Gastrocnemius medialis (tissue), 4 donors: ENCODE results near the gene ARHGAP26. TPM values are rescaled to one million over a fixed set of nuclear protein-coding genes. Genes with fewer than 3 reads are reported as not detected.
A peak's percentile ranks its signal among the peaks of the same experiment; 100 is the strongest.

Experiments
- ATAC-seq, 2 donors: fragments of 150-250 bp; one replicate each; pipeline ENCODE4 v1.9.1; 2016
- DNase-seq, 2 donors: peaks; one replicate each; pipeline ENCODE4 v3.0.0-alpha.2; 2019
- H3K27ac ChIP-seq, 4 donors: fragments of 200-600 bp; sonication (generic); 1 replicate in 1 of 4; 2 replicates in 3 of 4; pipeline ENCODE4 v1.5.1; 2016 to 2018; ENCODE audit warnings: mild to moderate bottlenecking in 2 of 4, moderate library complexity in 1 of 4
- H3K27me3 ChIP-seq, 3 donors: fragments of 200-600 bp; sonication (generic) in 2 of 3; 1 replicate in 1 of 3; 2 replicates in 2 of 3; pipeline versions ENCODE4 v1.5.1 to v1.6.0; 2016 to 2019; ENCODE audit warnings: mild to moderate bottlenecking in 1 of 3, moderate library complexity in 1 of 3
- H3K36me3 ChIP-seq, 2 donors: fragments of 200-600 bp; sonication (generic) in 1 of 2; one replicate each; pipeline ENCODE4 v1.5.1; 2017 to 2018
- H3K4me1 ChIP-seq, 2 donors: fragments of 200-600 bp; sonication (generic) in 1 of 2; one replicate each; pipeline ENCODE4 v1.5.1; 2016 to 2017; ENCODE audit warnings: mild to moderate bottlenecking in 2 of 2
- H3K4me3 ChIP-seq, 4 donors: fragments of 200-600 bp; sonication (generic) in 3 of 4; 1 replicate in 1 of 4; 2 replicates in 3 of 4; pipeline ENCODE4 v1.5.1; 2016 to 2019; ENCODE audit warnings: mild to moderate bottlenecking in 2 of 4
- H3K9me3 ChIP-seq, 3 donors: fragments of 200-600 bp; sonication (generic) in 2 of 3; 1 replicate in 1 of 3; 2 replicates in 2 of 3; pipeline ENCODE4 v1.5.1; 2016 to 2019
- CTCF ChIP-seq, 5 experiments: fragments of 450-650 bp in 3 of 5; fragments of 200-600 bp in 2 of 5; sonication (generic) in 2 of 5; IDR thresholded peaks in 4 of 5; conservative IDR thresholded peaks in 1 of 5; 1 replicate in 4 of 5; 2 replicates in 1 of 5; pipeline ENCODE4 v1.5.1; 2016 to 2019; ENCODE audit warnings: antibody characterized with exemption in 5 of 5, mild to moderate bottlenecking in 3 of 5, moderate library complexity in 3 of 5
- POLR2A ChIP-seq, 2 donors: fragments of 450-650 bp; IDR thresholded peaks; one replicate each; pipeline ENCODE4 v1.6.1; 2017; ENCODE audit warnings: antibody characterized with exemption in 2 of 2, mild to moderate bottlenecking in 2 of 2, moderate library complexity in 2 of 2
- in situ Hi-C, 4 donors: fragments of 200-750 bp; cut with MboI; loops; one replicate each; pipeline versions ENCODE4 v1.15.0 to v1.8.0; 2017; ENCODE audit warnings: low sequenced_read_pairs in 4 of 4
- intact Hi-C: fragments of 100-400 bp; cut with DNase I; formaldehyde crosslinking; loops from one replicate; pipeline ENCODE4 v1.15.1; 2023; ENCODE audit warnings: low total_unique reads
- total RNA-seq, 4 donors: library from RNA; depleted of rRNA; stranded (reverse); fragments of >200 nt; gene quantifications; one replicate each; pipeline versions ENCODE4 v1.1.0 to v1.2.3, GENCODE V29; 2016

Gene ARHGAP26
- total RNA-seq, 4 donors from 2014 or later = 9.1 to 22.4 (median 13.4) TPM

- no peak for ATAC-seq
- no peak for TF ChIP-seq CTCF (IDR thresholded peaks at IDR 0.05 in 4 of 5, conservative IDR thresholded peaks at IDR 0.05 in 1 of 5)
- no peak for TF ChIP-seq POLR2A (IDR thresholded peaks at IDR 0.05)
- H3K4me3 ChIP-seq = no peak overlapping the region
- in situ Hi-C loops (no loop called here), intact Hi-C loops (no loop called here)
- peaks cover 14 to 19% of the 10 kb centered on the region in 2 donors for H3K4me1 ChIP-seq
- H3K27ac ChIP-seq = no peak overlapping the region
- no peak for DNase-seq
- H3K27me3 ChIP-seq = no peaks in the 10 kb centered on the region
- no peaks in the 10 kb centered on the region for H3K9me3 ChIP-seq
- H3K36me3 ChIP-seq = no peaks in the 10 kb centered on the region
These were observed 310.8 kb downstream of the ARHGAP26 start for GRCh38 chr5:143080982-143081381.

DNA sequence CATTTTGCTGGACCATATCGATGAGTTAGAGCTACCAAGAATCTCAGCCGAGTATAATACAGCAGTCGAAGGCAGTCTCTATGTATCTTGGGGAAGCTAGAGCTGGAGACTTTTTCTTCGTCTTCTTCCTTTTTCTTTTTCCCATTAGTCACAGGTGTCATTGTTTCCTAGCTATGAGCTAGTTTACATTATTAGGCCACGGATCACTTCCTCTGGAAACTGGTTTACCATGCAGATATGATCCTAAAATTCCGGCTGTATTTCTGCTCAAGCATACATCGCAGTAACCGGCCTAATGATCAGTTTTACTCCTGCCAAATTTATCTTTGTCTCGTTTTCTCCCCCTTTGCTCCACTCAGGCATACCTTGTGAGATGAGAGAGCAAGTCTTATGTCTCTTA, 312.8 kb downstream of the ARHGAP26 start:
- in situ Hi-C loops (no loop called here), intact Hi-C loops (no loop called here)
- Histone ChIP-seq H3K27ac (peak overlapping the region in 2 of 4 donors; percentile 5 to 81), H3K9me3 (no peaks in the 10 kb centered on the region), H3K4me1 (peaks cover 20 to 30% of the 10 kb centered on the region in 2 donors), H3K4me3 (no peak overlapping the region), H3K36me3 (no peaks in the 10 kb centered on the region), H3K27me3 (no peaks in the 10 kb centered on the region)
- ATAC-seq (no peak), DNase-seq (no peak)
- no peak for TF ChIP-seq CTCF (IDR thresholded peaks at IDR 0.05 in 4 of 5, conservative IDR thresholded peaks at IDR 0.05 in 1 of 5)

DNA sequence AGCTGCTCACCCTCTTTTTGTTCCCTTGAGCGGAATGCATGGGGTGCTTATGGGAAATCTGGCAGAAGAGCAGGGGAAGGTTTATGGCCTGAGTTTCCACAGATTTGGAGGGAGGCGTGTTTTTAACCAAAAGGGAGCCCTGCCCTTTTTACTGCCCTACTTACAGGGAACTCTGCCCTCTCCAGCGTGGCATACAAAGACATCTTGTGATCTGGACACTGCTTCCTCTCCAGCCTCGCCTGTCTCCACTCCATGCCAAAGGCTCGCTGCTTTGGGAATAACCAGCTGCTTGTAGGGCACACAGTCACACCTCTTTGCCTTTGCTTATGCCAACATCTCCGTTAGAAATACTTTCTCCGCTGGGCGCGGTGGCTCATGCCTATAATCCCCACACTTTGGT, 314.2 kb downstream of the ARHGAP26 start:
- Histone ChIP-seq H3K27ac (peak overlapping the region; percentile 59 to 81 (median 73)), H3K9me3 (no peaks in the 10 kb centered on the region), H3K27me3 (no peaks in the 10 kb centered on the region), H3K4me1 (peaks cover 20 to 30% of the 10 kb centered on the region in 2 donors), H3K4me3 (peak overlapping the region; percentile 21 to 42 (median 36)), H3K36me3 (no peaks in the 10 kb centered on the region)
- peak; percentile 77 for DNase-seq
- TF ChIP-seq CTCF (IDR thresholded peaks at IDR 0.05 in 4 of 5, conservative IDR thresholded peaks at IDR 0.05 in 1 of 5) (no peak), POLR2A (IDR thresholded peaks at IDR 0.05) (no peak)
- in situ Hi-C loops = no loop called here
- intact Hi-C loops = no loop called here
- peak; percentile 94 to 99 for ATAC-seq

DNA sequence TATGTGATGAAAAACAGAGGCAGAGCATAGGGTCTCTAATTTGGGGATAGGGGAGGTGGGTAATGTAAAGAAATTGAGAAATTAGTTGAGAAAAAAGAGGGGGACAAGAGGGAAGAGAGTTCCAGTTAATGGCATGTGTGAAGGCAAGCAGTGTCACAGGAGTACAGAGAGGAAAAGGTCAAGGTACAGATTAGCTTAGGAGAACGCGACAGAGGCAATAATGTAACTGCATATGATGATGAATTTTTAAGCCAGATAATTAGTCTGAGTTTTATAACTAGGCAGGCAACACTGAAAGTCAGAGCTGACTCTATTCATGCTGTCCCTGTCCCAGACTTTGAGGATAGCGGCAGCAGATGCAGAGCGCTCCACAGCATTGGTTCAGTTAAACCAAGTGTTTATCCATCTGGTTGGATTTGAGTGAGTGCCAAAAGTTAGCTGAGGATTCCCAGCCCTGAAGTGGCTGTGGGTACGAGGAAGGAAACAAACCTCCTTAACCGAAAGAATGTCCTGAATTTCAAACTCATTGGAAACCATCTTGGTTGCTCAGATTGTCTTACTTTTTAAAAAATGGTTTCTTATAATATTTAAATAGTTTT, 315.2 kb downstream of the ARHGAP26 start:
- in situ Hi-C loops = no loop called here
- ATAC-seq (no peak), DNase-seq (no peak)
- Histone ChIP-seq H3K4me3 (no peak overlapping the region), H3K27ac (peak overlapping the region; percentile 59 to 81 (median 73)), H3K4me1 (peaks cover 20 to 30% of the 10 kb centered on the region in 2 donors), H3K27me3 (no peaks in the 10 kb centered on the region), H3K9me3 (no peaks in the 10 kb centered on the region), H3K36me3 (no peaks in the 10 kb centered on the region)
- TF ChIP-seq CTCF (IDR thresholded peaks at IDR 0.05 in 4 of 5, conservative IDR thresholded peaks at IDR 0.05 in 1 of 5) (no peak), POLR2A (IDR thresholded peaks at IDR 0.05) (no peak)
- intact Hi-C loops = no loop called here

DNA sequence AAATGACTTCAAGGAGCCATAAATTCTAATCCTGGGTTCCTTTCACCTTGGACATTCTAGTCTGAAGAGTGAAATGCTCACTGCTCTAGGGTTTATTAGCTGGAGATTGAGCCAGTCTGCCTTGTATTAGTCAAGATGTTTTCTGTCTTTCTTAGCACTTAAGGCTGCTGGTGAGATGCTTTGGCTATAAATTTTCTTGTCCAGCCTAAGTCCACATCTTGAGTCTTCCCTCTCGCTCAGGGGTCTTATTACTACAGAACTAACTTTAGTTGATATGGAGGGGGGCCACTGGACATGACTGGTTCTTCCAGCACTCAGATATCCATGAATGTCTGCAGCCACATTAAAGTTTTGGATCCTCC, 316.4 kb downstream of the ARHGAP26 start:
- in situ Hi-C loops = no loop called here
- H3K27ac ChIP-seq = no peak overlapping the region

More for the DNA sequence above, 316.4 kb downstream of the ARHGAP26 start:
- Histone ChIP-seq H3K4me1 (peaks cover 20 to 30% of the 10 kb centered on the region in 2 donors), H3K4me3 (no peak overlapping the region), H3K27me3 (no peaks in the 10 kb centered on the region), H3K9me3 (no peaks in the 10 kb centered on the region), H3K36me3 (no peaks in the 10 kb centered on the region)
- DNase-seq (no peak), ATAC-seq (no peak)
- intact Hi-C loops = no loop called here
- TF ChIP-seq POLR2A (IDR thresholded peaks at IDR 0.05) (no peak), CTCF (IDR thresholded peaks at IDR 0.05 in 4 of 5, conservative IDR thresholded peaks at IDR 0.05 in 1 of 5) (no peak)
